Activated naive CD4-positive, alpha-beta T cell treated with anti-CD3 and anti-CD28 coated beads, Interleukin-2, amount 10 ng/mL, durations not matched to agents 7 days and 5 days (primary cell): ENCODE data around the gene AKAP13.

Experiments used
- CTCF ChIA-PET: fragments of 350-600 bp; sonication (Branson Sonifier 250); formaldehyde crosslinking; loops from one replicate; lab custom pipeline; 2021; ENCODE audit warnings: antibody characterized with exemption; lab: Charles Lee
- DNase-seq: peaks from one replicate; pipeline ENCODE4 v3.0.0-alpha.2; 2020
- H3K27ac Mint-ChIP-seq: one replicate; pipeline ENCODE4 v1.8.0; 2021; ENCODE audit warnings: mild to moderate bottlenecking, moderate library complexity, mixed read lengths
- H3K27me3 Mint-ChIP-seq: one replicate; pipeline ENCODE4 v1.8.0; 2021; ENCODE audit warnings: mild to moderate bottlenecking, mixed read lengths
- H3K36me3 Mint-ChIP-seq: one replicate; pipeline ENCODE4 v1.8.0; 2021; ENCODE audit warnings: mixed read lengths
- H3K4me1 Mint-ChIP-seq: one replicate; pipeline ENCODE4 v1.8.0; 2021; ENCODE audit warnings: mixed read lengths
- H3K4me3 Mint-ChIP-seq: one replicate; pipeline ENCODE4 v1.8.0; 2021; ENCODE audit warnings: mild to moderate bottlenecking, moderate library complexity, mixed read lengths
- H3K9me3 Mint-ChIP-seq: one replicate; pipeline ENCODE4 v1.8.0; 2021; ENCODE audit warnings: mixed read lengths

Gene AKAP13

DNA sequence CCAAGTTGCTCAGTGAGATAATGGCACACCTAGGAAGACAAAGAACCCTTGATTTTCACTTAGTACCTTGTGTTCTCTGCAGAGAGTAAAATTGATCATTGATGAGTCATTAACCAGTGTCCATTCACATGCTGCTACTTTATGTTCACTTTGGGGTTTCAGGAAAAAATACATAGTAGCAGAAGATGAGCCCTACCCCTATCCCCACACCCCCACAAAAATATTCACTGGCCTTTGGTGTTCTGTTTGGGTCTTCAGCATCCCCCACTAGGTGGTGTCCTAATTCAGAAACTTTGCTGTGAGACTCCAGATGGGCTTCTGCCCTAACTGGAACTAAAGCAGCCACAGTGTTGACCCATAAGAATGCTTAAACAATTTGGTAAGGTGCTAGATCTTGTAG is 235.5 kb downstream of the AKAP13 start:
- CTCF ChIA-PET, result interaction anchor here (0.7 to 1.3 kb wide), 3 partner anchors 30 to 215 kb away, joined by 3 to 4 read pairs (median 3); no protein-coding TSS in a partner anchor
- H3K4me3 Mint-ChIP-seq, result no peak overlapping the region
- DNase-seq, result no peak
- H3K27ac Mint-ChIP-seq, result no peak overlapping the region
- H3K27me3 Mint-ChIP-seq, result no peaks in the 10 kb centered on the region
- H3K4me1 Mint-ChIP-seq, result peaks cover 9% of the 10 kb centered on the region
- H3K36me3 Mint-ChIP-seq, result peaks cover 7% of the 10 kb centered on the region
- H3K9me3 Mint-ChIP-seq, result no peaks in the 10 kb centered on the region

- Mint-ChIP-seq H3K27me3 (no peaks in the 10 kb centered on the region), H3K9me3 (no peaks in the 10 kb centered on the region), H3K27ac (no peak overlapping the region), H3K4me1 (peaks cover 9% of the 10 kb centered on the region), H3K36me3 (peaks cover 2% of the 10 kb centered on the region), H3K4me3 (no peak overlapping the region)
- CTCF ChIA-PET, result interaction anchor here (0.7 to 2.0 kb wide), 4 partner anchors 30 to 214 kb away, joined by 3 to 8 read pairs (median 4); no protein-coding TSS in a partner anchor
- no peak for DNase-seq
Observed at GRCh38 chr15:85616549-85617110, 236.2 kb downstream of the AKAP13 start.

- H3K4me3 Mint-ChIP-seq, result no peak overlapping the region
- no peaks in the 10 kb centered on the region for H3K9me3 Mint-ChIP-seq
- H3K4me1 Mint-ChIP-seq, result peaks cover 17% of the 10 kb centered on the region
- no peak overlapping the region for H3K27ac Mint-ChIP-seq
- H3K27me3 Mint-ChIP-seq, result no peaks in the 10 kb centered on the region
- peaks cover 3% of the 10 kb centered on the region for H3K36me3 Mint-ChIP-seq
- CTCF ChIA-PET, result interaction anchor here (0.7 to 2.5 kb wide), 9 partner anchors 10 to 129 kb away, joined by 3 to 8 read pairs (median 4); no protein-coding TSS in a partner anchor
- no peak for DNase-seq
Observed at GRCh38 chr15:85618228-85618505, 237.8 kb downstream of the AKAP13 start.

DNA sequence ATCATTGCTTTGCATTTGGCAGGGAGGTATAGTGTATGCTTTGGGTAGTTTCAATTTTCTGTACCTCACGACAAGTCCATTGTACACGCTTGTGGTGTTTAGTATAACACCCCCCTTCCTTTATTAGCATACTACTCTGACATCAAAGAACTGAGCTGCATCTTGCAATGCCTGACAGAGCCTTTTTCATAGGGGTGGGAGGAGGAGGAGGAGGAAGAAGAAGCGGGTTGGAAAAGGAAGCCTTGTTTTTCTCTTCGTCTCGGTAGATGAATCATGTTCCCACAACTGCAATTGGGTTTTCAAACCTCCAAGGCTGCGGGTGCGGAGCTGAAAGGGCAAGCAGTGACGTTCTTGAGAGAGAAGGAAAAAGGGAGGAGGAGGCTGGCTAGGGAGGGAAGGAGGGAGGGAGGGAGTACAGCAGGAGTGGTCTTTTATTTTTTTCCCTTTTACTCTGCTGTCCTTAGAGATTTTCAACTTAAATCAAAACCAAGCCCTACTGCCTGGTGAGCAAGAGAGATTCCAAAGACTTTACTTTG is 238.6 kb downstream of the AKAP13 start:
- DNase-seq, result peak; percentile 47
- CTCF ChIA-PET, result interaction anchor here (0.6 to 2.5 kb wide), 7 partner anchors 28 to 130 kb away, joined by 3 to 8 read pairs (median 3); no protein-coding TSS in a partner anchor
- H3K4me3 Mint-ChIP-seq, result no peak overlapping the region
- H3K4me1 Mint-ChIP-seq, result peaks cover 25% of the 10 kb centered on the region
- no peaks in the 10 kb centered on the region for H3K27me3 Mint-ChIP-seq
- no peaks in the 10 kb centered on the region for H3K9me3 Mint-ChIP-seq
- no peak overlapping the region for H3K27ac Mint-ChIP-seq
- H3K36me3 Mint-ChIP-seq, result peaks cover 3% of the 10 kb centered on the region

DNA sequence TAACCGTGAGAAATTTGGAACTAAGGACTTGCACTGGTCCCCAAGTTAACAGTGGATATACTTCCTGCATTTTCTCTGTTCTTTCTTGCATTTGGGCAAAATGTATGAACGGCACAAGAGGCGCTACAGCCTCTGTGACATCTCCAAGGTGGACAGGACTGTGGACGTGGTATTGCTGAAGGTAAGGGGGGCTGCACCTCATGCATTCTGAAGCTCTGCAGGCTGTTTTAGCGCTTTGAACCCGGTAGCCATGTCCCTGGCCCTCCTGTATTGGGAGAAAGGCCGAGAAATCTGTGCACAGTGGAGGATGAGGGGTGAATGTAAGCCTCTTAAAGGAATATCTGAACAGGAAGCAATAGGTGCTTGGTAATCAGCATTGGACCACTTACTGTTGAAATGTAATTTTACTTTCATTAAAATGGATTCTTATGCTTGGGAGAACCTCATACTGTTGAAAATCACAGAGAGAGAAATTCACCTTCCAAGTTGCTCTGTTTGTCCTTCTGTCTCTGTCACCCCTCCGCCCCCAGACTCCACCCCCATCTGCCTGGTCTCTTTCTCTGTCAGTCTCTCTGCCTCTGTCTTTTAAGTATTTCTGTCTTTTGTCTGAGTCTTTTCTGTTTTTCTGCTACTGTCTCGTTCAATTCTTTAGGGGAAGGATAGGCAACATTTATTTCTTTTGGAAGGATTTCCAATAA is 239.7 kb downstream of the AKAP13 start:
- CTCF ChIA-PET, result no interaction called here
- H3K9me3 Mint-ChIP-seq, result no peaks in the 10 kb centered on the region
- H3K27ac Mint-ChIP-seq, result no peak overlapping the region
- H3K27me3 Mint-ChIP-seq, result no peaks in the 10 kb centered on the region
- H3K4me1 Mint-ChIP-seq, result peaks cover 36% of the 10 kb centered on the region
- H3K4me3 Mint-ChIP-seq, result no peak overlapping the region
- no peak for DNase-seq
- peaks cover 5% of the 10 kb centered on the region for H3K36me3 Mint-ChIP-seq

DNA sequence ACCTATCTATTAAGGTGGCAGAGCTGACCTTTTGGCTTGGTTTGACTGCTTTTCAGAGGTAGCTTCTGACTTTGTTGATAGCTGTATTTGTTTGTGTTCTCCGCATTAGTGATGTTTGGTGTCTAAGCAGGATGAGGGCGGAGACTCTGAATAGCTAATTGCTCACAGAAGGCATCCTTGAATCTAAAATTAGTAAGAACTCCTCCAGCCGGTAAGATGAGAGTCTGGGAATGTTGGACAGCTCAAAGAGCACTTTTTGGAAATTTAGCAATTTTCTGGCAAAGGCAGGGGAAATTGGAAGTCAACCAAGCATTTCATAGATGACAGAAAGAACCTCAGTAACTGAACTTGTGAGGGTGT is 240.3 kb downstream of the AKAP13 start:
- peaks cover 6% of the 10 kb centered on the region for H3K36me3 Mint-ChIP-seq
- H3K27ac Mint-ChIP-seq, result no peak overlapping the region
- H3K4me3 Mint-ChIP-seq, result no peak overlapping the region
- peaks cover 41% of the 10 kb centered on the region for H3K4me1 Mint-ChIP-seq
- H3K9me3 Mint-ChIP-seq, result no peaks in the 10 kb centered on the region
- CTCF ChIA-PET, result no interaction called here
- DNase-seq, result no peak
- no peaks in the 10 kb centered on the region for H3K27me3 Mint-ChIP-seq

DNA sequence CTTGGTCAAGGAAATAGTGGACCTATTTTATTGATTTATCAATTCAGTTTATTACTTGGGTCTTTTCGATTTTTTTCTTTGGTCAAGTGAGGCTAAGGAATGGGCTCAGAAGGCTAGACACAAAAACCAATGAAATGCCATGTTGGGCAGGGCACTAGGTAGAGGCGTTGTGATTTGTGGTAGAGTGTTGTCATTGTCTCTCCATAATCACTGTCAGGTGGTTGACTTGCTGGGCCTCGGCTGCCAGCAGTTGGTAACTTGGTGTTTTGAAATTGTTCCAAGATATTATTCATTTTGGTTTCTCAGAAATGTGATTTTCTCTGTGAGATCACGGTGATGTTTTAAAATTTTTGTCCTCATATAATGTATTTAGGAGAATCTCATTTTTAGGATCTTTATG is 240.7 kb downstream of the AKAP13 start:
- CTCF ChIA-PET, result no interaction called here

DNA sequence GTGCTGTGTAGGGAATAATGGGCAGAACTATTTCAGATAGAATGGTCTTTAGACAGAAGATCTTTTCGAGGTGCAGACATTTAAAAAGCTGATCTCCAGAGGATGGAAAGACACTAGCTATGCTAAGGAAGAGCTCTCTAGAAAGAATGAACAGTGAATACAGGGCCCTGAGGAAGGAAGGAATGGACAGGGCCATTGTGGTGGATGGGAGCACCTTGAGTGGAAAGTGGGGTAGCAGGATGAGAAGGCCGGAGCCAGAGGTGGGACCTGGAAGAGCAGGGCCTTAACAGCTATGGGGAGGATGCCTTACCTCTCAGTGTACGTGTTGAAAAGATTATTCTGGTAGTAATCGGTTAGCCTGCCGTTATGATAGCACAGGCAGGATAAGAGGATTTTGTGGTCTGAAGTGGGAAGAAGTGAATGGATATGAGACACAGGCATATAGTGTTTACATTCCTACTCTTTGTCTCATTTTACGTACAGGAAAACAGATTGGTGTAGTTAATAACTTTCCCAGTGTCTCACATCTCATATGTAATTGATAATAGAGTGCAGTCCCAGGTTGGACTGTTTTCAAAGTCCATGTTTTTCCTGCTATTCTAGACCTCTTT is 241.9 kb downstream of the AKAP13 start:
- Mint-ChIP-seq H3K9me3 (no peaks in the 10 kb centered on the region), H3K27ac (no peak overlapping the region), H3K27me3 (no peaks in the 10 kb centered on the region), H3K4me1 (peaks cover 54% of the 10 kb centered on the region), H3K36me3 (peaks cover 19% of the 10 kb centered on the region), H3K4me3 (no peak overlapping the region)
- CTCF ChIA-PET, result no interaction called here
- no peak for DNase-seq

More for the DNA sequence above, 240.7 kb downstream of the AKAP13 start:
- Mint-ChIP-seq H3K27ac (no peak overlapping the region), H3K4me1 (peaks cover 43% of the 10 kb centered on the region), H3K27me3 (no peaks in the 10 kb centered on the region), H3K9me3 (no peaks in the 10 kb centered on the region), H3K36me3 (peaks cover 8% of the 10 kb centered on the region), H3K4me3 (no peak overlapping the region)
- no peak for DNase-seq

DNA sequence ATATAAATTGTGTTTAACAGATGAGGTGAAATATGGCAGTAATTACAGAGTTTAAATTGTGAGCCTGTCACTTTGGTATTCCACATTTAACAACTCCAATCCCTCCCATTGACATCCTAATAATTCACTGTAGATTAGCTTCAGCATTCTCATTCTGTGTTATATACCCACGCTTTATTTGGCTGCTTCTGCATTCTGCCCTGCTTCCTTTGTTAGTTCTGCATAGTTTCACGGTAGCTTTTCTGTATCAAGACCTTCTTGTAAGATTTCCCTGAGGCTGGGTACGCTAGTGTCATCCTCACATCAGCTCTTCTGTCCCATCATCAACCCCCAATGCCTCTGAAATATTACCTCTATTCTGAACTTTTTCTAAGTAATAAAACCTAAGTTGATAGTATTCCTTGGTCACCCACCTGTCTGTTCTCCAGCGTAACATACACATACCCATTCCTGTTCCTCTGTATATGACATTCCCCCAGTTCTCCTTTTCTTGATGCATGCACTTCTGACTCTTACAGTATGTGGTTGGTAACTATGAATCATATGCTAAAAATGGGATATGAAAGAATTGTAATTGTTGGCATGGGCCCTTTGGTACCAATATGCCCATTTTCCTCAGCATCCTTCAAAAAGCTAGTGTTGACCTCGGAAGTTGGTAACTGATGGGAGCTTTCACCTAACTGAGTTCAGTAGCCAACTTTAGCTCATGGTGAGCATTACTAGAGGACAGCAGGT is 243.1 kb downstream of the AKAP13 start:
- Mint-ChIP-seq H3K9me3 (no peaks in the 10 kb centered on the region), H3K4me3 (no peak overlapping the region), H3K4me1 (peaks cover 49% of the 10 kb centered on the region), H3K27ac (no peak overlapping the region), H3K36me3 (peaks cover 26% of the 10 kb centered on the region), H3K27me3 (no peaks in the 10 kb centered on the region)
- DNase-seq, result no peak
- CTCF ChIA-PET, result interaction anchor here (0.8 to 1.4 kb wide), 4 partner anchors 23 to 80 kb away, joined by 3 to 5 read pairs (median 4); no protein-coding TSS in a partner anchor

DNA sequence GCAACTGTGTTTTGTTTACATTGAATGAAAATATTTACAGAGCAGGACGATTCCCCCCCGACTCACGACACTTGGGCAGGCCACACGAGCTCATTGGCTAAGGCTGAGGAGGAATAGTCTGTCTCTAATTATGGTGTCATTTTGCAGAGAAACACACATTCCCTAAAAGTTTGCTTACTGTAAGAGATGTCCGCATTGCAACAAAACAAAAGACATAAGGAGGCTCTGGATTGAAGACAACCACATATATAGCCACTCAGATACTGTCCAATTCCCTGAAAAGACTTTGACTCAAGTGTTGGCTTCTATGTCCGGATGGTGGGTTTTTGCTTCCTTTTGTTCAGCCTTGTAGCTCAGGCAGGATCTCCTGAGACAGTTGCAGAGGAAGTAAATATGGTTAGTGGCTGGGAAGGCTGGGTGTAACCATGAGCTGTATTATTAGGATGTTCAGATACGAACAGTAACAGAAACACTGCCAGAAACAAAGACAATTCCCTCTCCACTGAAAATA is 243.9 kb downstream of the AKAP13 start:
- H3K4me1 Mint-ChIP-seq, result peaks cover 52% of the 10 kb centered on the region
- H3K27me3 Mint-ChIP-seq, result no peaks in the 10 kb centered on the region
- H3K4me3 Mint-ChIP-seq, result peak overlapping the region; percentile 35
- H3K36me3 Mint-ChIP-seq, result peaks cover 26% of the 10 kb centered on the region
- no peaks in the 10 kb centered on the region for H3K9me3 Mint-ChIP-seq
- CTCF ChIA-PET, result interaction anchor here (0.8 to 1.4 kb wide), 4 partner anchors 22 to 81 kb away, joined by 3 to 5 read pairs (median 4); no protein-coding TSS in a partner anchor
- DNase-seq, result no peak
- peak overlapping the region; percentile 67 for H3K27ac Mint-ChIP-seq

- CTCF ChIA-PET, result interaction anchor here (0.8 to 1.5 kb wide), 5 partner anchors 21 to 82 kb away, joined by 3 to 4 read pairs (median 3); no protein-coding TSS in a partner anchor
- peak; percentile 39 for DNase-seq
- no peaks in the 10 kb centered on the region for H3K27me3 Mint-ChIP-seq
- H3K4me1 Mint-ChIP-seq, result peaks cover 55% of the 10 kb centered on the region
- peak overlapping the region; percentile 25 for H3K4me3 Mint-ChIP-seq
- H3K36me3 Mint-ChIP-seq, result peaks cover 29% of the 10 kb centered on the region
- peak overlapping the region; percentile 67 for H3K27ac Mint-ChIP-seq
- no peaks in the 10 kb centered on the region for H3K9me3 Mint-ChIP-seq
Observed at GRCh38 chr15:85625166-85625830, 244.9 kb downstream of the AKAP13 start.

DNA sequence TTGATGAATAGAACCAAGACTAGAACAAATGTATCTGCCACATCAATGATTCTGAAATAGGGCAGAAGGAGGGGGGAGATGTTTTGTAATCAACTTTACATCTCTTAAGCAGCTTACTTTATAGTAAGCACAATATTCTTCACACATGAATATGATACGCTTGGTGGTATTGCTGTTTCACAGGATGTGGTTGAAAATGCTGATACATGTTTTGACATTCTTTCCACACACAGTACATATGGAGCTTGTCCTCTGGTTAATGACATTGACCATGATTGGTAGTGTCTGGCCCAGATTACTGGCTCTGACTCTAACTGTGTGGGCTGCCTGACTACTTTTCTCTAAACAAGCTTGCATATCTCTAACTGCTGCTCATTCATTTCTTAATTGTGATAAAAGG is 245.5 kb downstream of the AKAP13 start:
- no peaks in the 10 kb centered on the region for H3K27me3 Mint-ChIP-seq
- DNase-seq, result peak; percentile 28
- peaks cover 55% of the 10 kb centered on the region for H3K4me1 Mint-ChIP-seq
- CTCF ChIA-PET, result interaction anchor here (0.6 to 1.5 kb wide), 4 partner anchors 31 to 65 kb away, joined by 3 to 4 read pairs (median 3); no protein-coding TSS in a partner anchor
- no peaks in the 10 kb centered on the region for H3K9me3 Mint-ChIP-seq
- H3K4me3 Mint-ChIP-seq, result no peak overlapping the region
- H3K36me3 Mint-ChIP-seq, result peaks cover 29% of the 10 kb centered on the region
- H3K27ac Mint-ChIP-seq, result peak overlapping the region; percentile 54
